Measurements from ENCODE around the gene MAP7D1.
"Not testable (repeated sequence)": the region's sequence is repeated elsewhere in the genome, so short reads cannot be mapped to it uniquely, and the experiment has no call there.

The MAP7D1 gene

DNA sequence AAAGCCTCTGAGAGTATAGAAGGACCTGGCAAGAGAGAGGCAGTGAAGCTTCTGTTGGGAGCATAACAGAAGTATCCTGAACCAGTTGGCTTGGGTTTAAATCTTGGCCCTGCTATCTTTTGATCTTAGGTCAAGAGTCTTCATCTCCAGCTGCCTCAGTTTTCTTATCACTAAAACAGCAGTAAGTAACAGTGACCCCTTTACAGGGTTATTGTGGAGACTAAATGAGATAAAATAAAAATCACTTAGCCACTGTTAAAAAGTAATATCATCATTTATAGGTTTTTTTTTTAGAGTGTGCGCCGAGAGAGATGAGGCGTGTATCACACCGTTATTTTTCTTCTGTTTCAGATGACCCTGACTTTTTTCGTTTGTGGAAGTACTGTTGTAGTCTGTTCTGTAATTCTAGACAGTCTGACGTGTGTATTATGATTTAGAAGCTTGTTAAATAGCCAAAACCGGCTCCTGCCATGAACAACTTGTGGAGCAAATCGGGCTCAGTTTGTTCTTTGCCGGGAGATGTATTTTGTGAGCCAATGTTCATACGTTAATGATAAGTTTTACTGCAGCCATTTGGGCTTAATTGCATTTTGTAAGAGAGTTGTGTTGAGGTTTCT, 69.4 kb downstream of the MAP7D1 start:
- in situ Hi-C loops (cut with HindIII; ENCODE audit: low sequenced_read_pairs): no loop called here

DNA sequence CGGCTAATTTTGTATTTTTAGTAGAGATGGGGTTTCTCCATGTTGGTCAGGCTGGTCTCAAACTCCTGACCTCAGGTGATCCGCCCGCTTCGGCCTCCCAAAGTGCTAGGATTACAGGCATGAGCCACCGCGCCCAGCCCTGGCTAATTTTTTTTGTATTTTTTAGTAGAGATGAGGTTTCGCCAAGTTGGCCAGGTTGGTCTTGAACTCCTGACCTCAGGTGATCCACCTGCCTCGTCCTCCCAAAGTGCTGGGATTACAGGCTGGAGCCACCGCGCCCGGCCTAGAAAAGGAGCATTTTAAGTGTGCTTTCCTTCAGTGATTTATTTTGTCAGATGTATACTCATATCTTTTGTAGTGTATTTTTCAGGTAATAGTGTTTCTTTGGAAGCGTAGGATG, 74.3 kb downstream of the MAP7D1 start:
- in situ Hi-C loops (cut with HindIII; ENCODE audit: low sequenced_read_pairs): not testable (repeated sequence)

Measured in endothelial cell of hepatic sinusoid (primary cell).